Lower leg skin (tissue), 3 donors: Measurements from ENCODE around the gene DPH1.

Experiments
- CTCF ChIP-seq, 3 donors: fragments of 450-650 bp; IDR thresholded peaks; one replicate each; pipeline ENCODE4 v1.5.1; 2016; ENCODE audit warnings: antibody characterized with exemption in 3 of 3, mild to moderate bottlenecking in 3 of 3, moderate library complexity in 2 of 3
- POLR2A ChIP-seq, 2 donors: fragments of 450-650 bp; IDR thresholded peaks; one replicate each; pipeline ENCODE4 v1.6.1; 2016 to 2017; ENCODE audit warnings: antibody characterized with exemption in 2 of 2, mild to moderate bottlenecking in 1 of 2, moderate library complexity in 1 of 2

- TF ChIP-seq CTCF (IDR thresholded peaks at IDR 0.05), result no peak
- TF ChIP-seq POLR2A (IDR thresholded peaks at IDR 0.05), result no peak
Measured at GRCh38 chr17:2070241-2071023, 40.5 kb downstream of the DPH1 start.
